NCI-H2196 treated with DMSO at 0.1 percent for 48 hours (cell line): ENCODE results near the gene TAMALIN.

ENCODE experiments used
- DNase-seq: peaks from one replicate; lab custom pipeline; 2025; ENCODE audit not compliant: unreplicated experiment; lab: John Stamatoyannopoulos, UW

TAMALIN gene

GRCh38 chr12:51980809-51981127, 26.0 kb upstream of the TAMALIN start:
- no peak for DNase-seq

- DNase-seq = no peak
These were observed 22.1 kb upstream of the TAMALIN start for GRCh38 chr12:51984657-51985056.

- DNase-seq = no peak
These were observed 21.5 kb upstream of the TAMALIN start for GRCh38 chr12:51985154-51985835.

GRCh38 chr12:51986834-51987233, 19.9 kb upstream of the TAMALIN start:
- DNase-seq = no peak

GRCh38 chr12:51992246-51992645, 14.5 kb upstream of the TAMALIN start:
- DNase-seq = no peak

- DNase-seq = no peak
These were observed 12.3 kb upstream of the TAMALIN start for GRCh38 chr12:51994539-51994820.

- no peak for DNase-seq
These were observed 11.8 kb upstream of the TAMALIN start for GRCh38 chr12:51994959-51995358.

- no peak for DNase-seq
These were observed 9.6 kb upstream of the TAMALIN start for GRCh38 chr12:51997136-51997535.

GRCh38 chr12:52003016-52003550, 3.7 kb upstream of the TAMALIN start:
- no peak for DNase-seq

- no peak for DNase-seq
These were observed 3.2 kb upstream of the TAMALIN start for GRCh38 chr12:52003591-52003990.

GRCh38 chr12:52004042-52004648, 2.6 kb upstream of the TAMALIN start:
- peak; percentile 36 for DNase-seq

- DNase-seq = no peak
These were observed 1.4 kb upstream of the TAMALIN start for GRCh38 chr12:52005218-52005902.

- DNase-seq = no peak
These were observed 643 bp upstream of the TAMALIN start for GRCh38 chr12:52005903-52006703.

- no peak for DNase-seq
These were observed 594 bp downstream of the TAMALIN start for GRCh38 chr12:52007158-52007921.

- DNase-seq = no peak
These were observed 1.3 kb downstream of the TAMALIN start for GRCh38 chr12:52007982-52008510.

GRCh38 chr12:52009081-52009751, 2.5 kb downstream of the TAMALIN start:
- DNase-seq = no peak

- DNase-seq = no peak
These were observed 3.4 kb downstream of the TAMALIN start for GRCh38 chr12:52010152-52010622.

- no peak for DNase-seq
These were observed 4.2 kb downstream of the TAMALIN start for GRCh38 chr12:52010692-52011601.
